Hematopoietic multipotent progenitor cell treated with erythropoietin and hydrocortisone succinate and interleukin-3 and kit ligand, for 15 days (in vitro differentiated cells): ENCODE measurements around the gene DUSP7.

ENCODE experiments used
- DNase-seq: peaks from one replicate; pipeline ENCODE4 v3.0.0-alpha.2; 2015; ENCODE audit warnings: low spot score

The DUSP7 gene

GRCh38 chr3:52006820-52007133 lies 49.6 kb downstream of the DUSP7 start:
- DNase-seq, result no peak

DNA sequence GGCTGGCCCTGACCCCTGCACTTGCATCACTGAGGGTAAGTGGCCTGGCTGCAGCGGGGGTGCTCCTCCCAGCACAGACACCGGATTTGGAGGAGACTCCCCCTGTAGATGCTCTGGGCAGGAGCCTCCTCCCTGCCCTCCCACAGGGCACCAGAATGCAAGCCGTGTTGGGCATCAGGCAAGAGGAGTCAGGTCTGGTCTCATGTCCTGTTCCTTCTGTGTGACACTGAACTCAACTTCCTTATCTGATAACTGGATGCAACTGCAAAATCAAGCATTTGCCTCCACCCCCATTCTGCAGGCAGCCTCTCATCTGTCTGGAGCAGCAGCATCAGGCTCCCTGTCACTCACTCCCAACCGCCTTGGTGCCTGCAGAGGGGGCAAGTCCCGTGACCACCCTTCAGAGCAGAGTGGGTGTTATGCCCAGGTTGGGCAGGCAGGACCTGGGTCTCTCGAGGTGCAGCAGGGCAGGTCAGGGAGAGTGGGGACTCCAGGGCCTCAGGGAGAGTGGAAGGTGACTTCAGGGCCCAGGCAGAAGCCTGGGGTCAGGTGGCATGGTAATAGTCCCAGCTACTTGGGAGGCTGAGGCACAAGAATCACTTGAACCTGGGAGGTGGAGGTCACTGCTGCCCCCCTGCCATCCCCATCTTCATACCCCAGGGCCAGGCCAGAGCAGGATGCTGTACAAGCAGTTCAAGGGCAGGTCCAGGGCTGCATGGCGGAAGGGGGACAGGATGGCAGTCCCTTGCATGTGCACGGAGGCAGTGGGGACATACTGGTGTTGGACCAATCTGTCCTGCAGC lies 50.2 kb downstream of the DUSP7 start:
- DNase-seq, result no peak

DNA sequence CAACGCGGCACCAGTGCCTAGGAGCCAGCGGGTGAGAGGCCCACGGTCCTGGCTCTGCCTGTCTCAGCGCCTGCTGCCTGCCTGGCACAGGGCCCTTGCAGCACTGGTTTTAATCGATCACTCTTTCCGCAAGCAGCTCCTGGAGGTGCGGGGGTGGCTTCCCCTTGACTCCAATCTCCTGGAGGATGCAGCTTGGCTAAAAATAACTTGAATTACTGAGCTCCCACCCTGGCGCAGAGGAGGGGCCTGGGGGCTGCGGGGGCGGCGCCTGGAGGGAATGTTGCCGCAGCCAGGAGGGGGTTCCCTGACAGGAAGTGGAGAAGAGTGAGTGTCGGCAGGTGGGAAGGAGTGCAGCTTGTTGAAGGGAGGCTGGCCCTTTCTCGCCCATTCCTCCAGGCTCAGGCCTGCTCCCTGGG lies 50.8 kb downstream of the DUSP7 start:
- no peak for DNase-seq

GRCh38 chr3:52004906-52005395 lies 51.4 kb downstream of the DUSP7 start:
- no peak for DNase-seq

- no peak for DNase-seq
Measured at GRCh38 chr3:52004163-52004787, 52.1 kb downstream of the DUSP7 start.

GRCh38 chr3:52002748-52003147 lies 53.6 kb downstream of the DUSP7 start:
- DNase-seq, result no peak

DNA sequence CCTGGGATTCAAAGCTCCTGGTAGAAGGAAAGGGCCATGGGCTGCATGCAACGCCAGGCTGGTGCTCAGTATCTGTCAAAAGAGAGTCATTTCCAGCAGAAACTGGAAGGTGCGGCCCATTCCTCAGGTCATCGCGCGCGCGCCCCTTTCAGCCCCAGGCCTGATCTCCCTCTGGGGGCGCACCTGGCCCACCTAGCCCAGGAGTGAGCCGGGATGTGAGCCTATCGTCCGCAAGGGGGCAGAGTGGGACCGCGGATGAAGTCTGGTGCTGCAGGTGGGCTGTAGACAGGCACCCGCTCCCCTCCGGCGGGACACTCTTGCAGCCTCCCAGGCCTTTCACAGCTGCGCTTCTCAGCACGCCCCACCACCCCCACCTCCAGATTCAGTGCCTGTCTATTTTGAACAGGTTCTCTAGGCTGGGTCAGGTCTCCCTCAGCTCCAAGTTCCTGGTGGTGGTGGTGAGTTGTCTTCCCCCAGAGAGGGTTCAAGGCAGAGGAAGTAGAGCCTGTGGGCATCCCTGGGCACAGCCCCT lies 54.9 kb downstream of the DUSP7 start:
- DNase-seq, result peak; percentile 74

- DNase-seq, result peak; percentile 81
Measured at GRCh38 chr3:51999846-52000245, 56.5 kb downstream of the DUSP7 start.
